Rectal smooth muscle tissue (tissue), 1 donor: Measurements from ENCODE around the gene MTREX.

Experiments
- H3K27ac ChIP-seq: one replicate; pipeline ENCODE4 v1.7.0; 2013; ENCODE audit warnings: low read depth, low read length, inconsistent platforms
- H3K27me3 ChIP-seq: one replicate; pipeline ENCODE4 v1.7.0; 2013; ENCODE audit warnings: low read length; ENCODE audit not compliant: control insufficient read depth, insufficient read depth
- H3K36me3 ChIP-seq: one replicate; pipeline ENCODE4 v1.7.0; 2013; ENCODE audit warnings: low read length; ENCODE audit not compliant: control insufficient read depth, insufficient read depth
- H3K4me1 ChIP-seq: one replicate; pipeline ENCODE4 v1.7.0; 2013; ENCODE audit warnings: low read length; ENCODE audit not compliant: control insufficient read depth, insufficient read depth
- H3K4me3 ChIP-seq: one replicate; pipeline ENCODE4 v1.7.0; 2013; ENCODE audit warnings: low read length
- H3K9ac ChIP-seq: one replicate; pipeline ENCODE4 v1.7.0; 2013; ENCODE audit warnings: low read length

Gene MTREX

DNA sequence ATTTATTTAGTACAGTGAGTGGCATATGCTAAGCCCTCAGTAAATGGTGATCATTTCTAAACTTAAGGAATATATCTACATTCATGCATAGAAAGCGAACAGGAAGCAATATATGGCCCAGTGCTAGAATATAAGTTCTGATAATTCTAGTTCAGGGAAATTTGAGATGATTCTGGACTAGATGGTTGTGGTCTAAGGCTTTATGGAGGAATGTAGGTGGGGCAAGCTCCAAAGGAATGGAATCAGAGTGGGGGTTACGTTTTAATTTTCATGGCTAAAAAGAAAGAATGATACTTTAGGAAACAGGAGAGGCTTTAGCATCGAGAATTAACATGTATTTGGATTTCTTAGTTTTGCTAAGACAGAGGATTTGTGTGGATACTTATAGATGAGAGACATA lies 56.1 kb downstream of the MTREX start:
- Histone ChIP-seq H3K27ac (no peak overlapping the region), H3K36me3 (no peaks in the 10 kb centered on the region), H3K4me1 (no peaks in the 10 kb centered on the region), H3K4me3 (no peak overlapping the region), H3K27me3 (no peaks in the 10 kb centered on the region), H3K9ac (no peak overlapping the region)

DNA sequence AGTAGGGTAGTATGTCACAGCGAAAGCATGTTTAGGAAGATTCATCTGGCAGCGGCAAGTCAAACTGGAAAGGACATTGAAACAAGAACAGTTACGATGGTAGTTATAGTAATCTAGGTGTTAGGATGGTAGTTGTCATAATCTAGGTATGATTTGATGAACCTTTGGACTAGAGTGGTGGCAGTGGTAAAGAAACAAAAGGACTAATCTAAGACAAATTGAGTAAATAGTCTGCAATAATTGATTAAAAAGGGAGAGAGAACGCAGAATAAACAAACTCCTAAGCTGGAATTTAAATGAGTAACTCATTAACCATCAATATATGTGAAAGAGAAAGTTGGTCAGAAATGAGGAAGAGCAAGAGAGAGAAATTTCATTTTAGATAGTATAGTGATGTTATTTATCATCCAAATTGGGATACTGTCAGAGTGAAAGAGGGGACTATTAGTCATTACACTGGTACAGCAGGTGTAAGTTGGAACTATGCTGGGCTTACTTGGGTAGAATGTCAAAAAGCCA lies 56.8 kb downstream of the MTREX start:
- Histone ChIP-seq H3K4me3 (no peak overlapping the region), H3K36me3 (no peaks in the 10 kb centered on the region), H3K27me3 (no peaks in the 10 kb centered on the region), H3K4me1 (no peaks in the 10 kb centered on the region), H3K27ac (no peak overlapping the region), H3K9ac (no peak overlapping the region)

DNA sequence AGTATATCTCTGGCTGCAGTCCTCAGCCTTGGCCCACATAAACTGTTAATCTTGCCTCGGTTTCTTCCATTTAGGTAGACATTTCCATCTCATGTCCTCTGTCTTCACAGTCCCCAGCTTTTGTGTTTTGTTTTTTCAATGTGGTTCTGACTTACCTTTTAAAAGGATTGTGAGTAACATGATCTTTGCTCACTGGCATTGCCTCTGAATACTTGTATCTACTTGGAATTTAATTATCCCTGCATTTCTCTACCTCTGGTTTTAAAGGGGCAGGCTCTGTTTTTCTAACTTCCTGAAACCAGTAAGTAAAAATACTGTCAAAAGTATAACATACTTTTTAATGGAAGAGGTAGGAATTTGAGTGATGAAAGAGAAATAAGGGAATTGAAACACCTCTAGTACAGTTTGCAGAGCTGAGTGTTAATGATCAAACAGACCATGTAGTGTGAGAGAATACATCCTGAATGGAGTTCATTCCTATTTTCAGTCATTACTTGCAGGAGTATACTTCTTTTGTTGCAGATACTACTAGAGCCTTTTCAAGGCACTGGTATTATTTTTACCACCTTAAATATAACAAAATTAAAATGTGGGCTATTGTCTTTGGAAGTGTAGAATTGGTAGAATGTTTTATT lies 62.6 kb downstream of the MTREX start:
- H3K27ac ChIP-seq: no peak overlapping the region
- H3K9ac ChIP-seq: no peak overlapping the region
- H3K4me3 ChIP-seq: no peak overlapping the region
- H3K36me3 ChIP-seq: peaks cover 3% of the 10 kb centered on the region
- no peaks in the 10 kb centered on the region for H3K27me3 ChIP-seq
- no peaks in the 10 kb centered on the region for H3K4me1 ChIP-seq

DNA sequence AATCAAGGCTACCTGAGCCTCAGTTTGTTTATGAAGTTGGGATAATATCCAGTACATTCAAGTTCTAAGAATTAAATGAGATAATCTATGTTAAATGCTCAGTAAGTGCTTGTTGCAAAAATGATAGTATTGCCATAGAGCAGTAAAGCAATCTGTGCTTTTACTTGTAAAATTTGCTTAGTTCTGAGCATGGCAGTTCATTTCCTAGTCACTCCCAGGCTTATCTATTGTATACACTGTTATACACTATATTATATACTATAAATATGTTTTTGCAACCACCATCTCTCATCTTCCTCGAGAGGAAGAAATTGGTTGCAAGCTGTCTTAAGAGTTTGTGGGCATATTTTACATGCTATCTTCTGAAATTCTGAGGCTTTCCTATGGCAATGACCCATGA lies 63.4 kb downstream of the MTREX start:
- H3K27me3 ChIP-seq: no peaks in the 10 kb centered on the region
- H3K4me1 ChIP-seq: no peaks in the 10 kb centered on the region
- peaks cover 3% of the 10 kb centered on the region for H3K36me3 ChIP-seq
- no peak overlapping the region for H3K4me3 ChIP-seq
- no peak overlapping the region for H3K9ac ChIP-seq
- H3K27ac ChIP-seq: no peak overlapping the region

DNA sequence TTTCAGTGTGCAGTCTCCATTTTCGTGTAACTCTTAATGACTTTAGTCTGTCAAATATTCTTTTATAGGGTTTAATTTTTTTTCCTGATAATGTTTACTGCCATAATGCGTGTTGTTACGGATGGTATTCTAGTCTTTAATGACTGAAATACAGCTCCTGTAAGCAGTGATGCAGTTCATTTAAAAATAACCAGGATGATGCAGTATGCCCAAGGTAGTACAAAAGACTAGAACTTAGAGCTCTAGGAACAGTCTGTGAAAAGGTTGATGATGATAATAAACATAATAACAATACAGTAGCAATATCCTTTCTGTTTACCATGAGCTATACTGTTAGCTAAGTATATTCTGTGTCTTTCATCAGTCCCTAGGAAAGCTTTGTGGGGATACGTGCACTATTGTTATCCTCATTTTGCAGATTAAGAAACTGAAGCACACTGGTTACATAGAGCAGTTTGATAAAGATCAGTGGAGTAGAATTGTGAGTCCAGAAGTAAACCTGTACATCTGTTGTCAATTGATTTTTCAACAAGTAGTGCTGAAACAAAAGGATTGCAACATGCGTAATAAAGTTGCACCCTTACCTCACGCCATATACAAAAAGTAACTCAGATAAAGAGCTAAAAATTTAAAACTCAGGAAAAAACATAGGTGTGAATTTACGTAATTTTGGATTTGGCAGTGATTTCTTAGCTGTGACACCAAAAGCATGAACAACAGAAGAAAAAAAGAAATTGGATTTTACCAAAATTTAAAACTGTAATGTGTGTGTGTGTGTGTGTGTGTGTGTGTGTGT lies 64.5 kb downstream of the MTREX start:
- H3K27ac ChIP-seq: no peak overlapping the region
- H3K36me3 ChIP-seq: peaks cover 3% of the 10 kb centered on the region
- no peaks in the 10 kb centered on the region for H3K27me3 ChIP-seq
- no peak overlapping the region for H3K9ac ChIP-seq
- no peak overlapping the region for H3K4me3 ChIP-seq
- no peaks in the 10 kb centered on the region for H3K4me1 ChIP-seq

DNA sequence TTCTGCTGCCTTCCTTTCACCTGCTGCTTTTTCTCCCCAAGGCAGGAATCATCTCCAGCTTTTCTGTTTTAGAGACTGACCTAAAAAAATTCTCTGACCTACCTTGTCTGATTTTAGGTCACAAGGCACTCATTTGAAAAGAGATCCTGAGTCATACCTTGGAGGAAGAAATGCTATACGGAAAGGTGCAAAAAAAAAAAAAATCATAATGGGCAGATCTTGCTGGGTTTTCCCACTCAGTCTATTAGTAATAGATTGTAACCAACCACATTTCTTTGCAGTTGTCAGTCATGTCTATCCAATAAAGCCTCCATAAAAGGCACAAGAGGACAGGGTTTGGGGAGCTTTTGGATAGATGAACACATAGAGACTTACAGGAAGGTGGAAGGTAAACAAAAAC lies 70.0 kb downstream of the MTREX start:
- Histone ChIP-seq H3K27ac (no peak overlapping the region), H3K4me3 (no peak overlapping the region), H3K27me3 (no peaks in the 10 kb centered on the region), H3K4me1 (no peaks in the 10 kb centered on the region), H3K36me3 (peaks cover 10% of the 10 kb centered on the region), H3K9ac (no peak overlapping the region)

DNA sequence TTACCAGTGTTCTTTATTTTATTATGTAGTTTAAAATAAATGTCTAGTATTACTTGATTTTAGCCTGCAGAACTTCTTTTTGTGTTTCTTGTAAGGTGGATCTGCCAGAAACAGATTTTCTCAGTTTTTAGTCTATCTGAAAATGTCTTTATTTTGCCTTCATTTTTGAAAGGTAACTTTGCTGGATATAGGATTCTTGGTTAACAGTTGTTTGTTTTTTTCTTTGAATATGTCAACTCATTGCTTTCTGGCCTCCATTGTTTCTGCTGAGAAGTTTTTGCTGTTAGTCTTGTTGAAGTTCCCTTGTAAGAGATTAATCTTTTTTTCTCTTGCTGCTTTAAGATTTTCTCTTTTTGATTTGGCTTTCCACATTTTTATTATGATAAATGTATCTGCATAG lies 75.5 kb downstream of the MTREX start:
- Histone ChIP-seq H3K27me3 (no peaks in the 10 kb centered on the region), H3K36me3 (peaks cover 11% of the 10 kb centered on the region), H3K4me1 (no peaks in the 10 kb centered on the region), H3K9ac (no peak overlapping the region), H3K27ac (no peak overlapping the region), H3K4me3 (no peak overlapping the region)

DNA sequence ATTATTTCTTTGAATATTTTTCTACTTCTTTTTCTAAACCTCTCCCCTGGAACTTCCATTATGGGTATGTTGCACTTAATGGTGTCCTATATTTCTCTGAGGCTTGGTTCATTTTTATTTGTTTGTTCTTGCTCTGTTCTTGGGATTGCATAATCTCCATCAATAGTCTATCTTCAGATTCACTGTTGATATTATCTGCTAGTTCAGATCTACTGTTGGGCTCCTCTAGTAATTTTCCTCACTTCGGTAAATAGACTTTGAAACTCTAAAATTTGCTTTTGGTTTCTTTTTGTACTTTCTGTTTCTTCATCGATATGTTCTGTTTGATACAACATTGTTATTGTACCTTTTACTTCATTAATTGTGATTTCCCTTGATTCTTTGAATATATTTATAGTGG lies 76.3 kb downstream of the MTREX start:
- Histone ChIP-seq H3K4me3 (no peak overlapping the region), H3K27me3 (no peaks in the 10 kb centered on the region), H3K9ac (no peak overlapping the region), H3K4me1 (no peaks in the 10 kb centered on the region), H3K36me3 (peaks cover 12% of the 10 kb centered on the region), H3K27ac (no peak overlapping the region)

DNA sequence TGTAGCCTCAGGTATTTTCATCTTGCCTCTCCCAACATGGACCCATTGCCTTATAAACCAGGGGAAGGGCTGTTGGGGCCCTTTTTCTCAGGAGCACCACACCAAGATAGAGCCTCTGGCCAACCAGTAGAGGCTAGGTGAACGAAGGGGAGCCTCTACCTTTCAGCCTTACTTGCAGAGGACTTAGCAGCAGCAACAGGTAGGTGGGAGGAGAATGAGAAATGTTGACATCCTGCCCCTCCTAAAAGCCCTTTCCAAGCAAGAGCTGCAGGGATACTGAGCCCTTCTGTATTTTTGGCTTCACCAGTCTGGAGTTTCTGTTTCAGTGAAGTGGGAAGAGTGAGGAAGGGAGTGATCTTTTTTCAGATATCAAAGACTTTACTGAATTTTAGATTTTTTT lies 77.4 kb downstream of the MTREX start:
- Histone ChIP-seq H3K4me3 (no peak overlapping the region), H3K27ac (no peak overlapping the region), H3K36me3 (peaks cover 7% of the 10 kb centered on the region), H3K4me1 (no peaks in the 10 kb centered on the region), H3K27me3 (no peaks in the 10 kb centered on the region), H3K9ac (no peak overlapping the region)

DNA sequence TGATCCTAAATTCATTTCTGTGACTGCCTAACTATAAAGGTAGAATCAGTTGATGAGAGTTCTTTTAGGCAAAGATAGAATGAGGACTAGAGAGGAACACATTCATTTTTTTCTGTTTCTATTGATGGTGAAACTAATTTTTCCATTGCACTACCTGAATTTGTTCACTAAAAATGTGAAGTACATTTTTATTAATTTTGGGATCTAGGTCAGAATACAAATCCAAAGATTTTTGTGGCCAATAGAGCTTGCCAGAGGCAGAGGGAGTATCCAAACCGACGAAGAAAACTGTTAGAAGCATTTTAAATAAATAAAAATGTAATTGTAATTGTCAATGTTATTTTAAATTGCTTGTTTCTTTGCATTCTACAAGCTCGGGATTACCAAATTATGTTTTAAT lies 78.1 kb downstream of the MTREX start:
- no peak overlapping the region for H3K27ac ChIP-seq
- H3K36me3 ChIP-seq: peaks cover 7% of the 10 kb centered on the region
- H3K9ac ChIP-seq: no peak overlapping the region
- H3K27me3 ChIP-seq: no peaks in the 10 kb centered on the region
- no peaks in the 10 kb centered on the region for H3K4me1 ChIP-seq
- H3K4me3 ChIP-seq: no peak overlapping the region

DNA sequence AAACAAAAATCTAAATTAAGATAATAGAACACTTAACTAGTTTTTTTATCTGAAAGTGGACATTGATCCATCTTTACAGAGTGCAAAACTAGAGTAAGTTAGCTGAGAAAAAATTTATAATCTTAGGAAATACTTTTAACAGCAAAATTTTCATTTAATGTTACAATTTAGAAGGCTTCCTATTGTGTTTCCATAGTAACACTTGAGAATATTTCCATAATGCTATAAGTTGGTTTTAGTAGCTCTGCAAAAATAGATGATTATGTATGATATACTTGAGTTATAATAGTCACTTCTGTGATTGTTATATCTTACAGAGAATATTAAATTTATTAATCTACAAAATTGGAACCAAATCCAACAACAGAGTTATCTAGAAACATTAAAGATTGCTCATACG lies 78.6 kb downstream of the MTREX start:
- Histone ChIP-seq H3K27me3 (no peaks in the 10 kb centered on the region), H3K27ac (no peak overlapping the region), H3K9ac (no peak overlapping the region), H3K4me1 (no peaks in the 10 kb centered on the region), H3K36me3 (peaks cover 7% of the 10 kb centered on the region), H3K4me3 (no peak overlapping the region)

DNA sequence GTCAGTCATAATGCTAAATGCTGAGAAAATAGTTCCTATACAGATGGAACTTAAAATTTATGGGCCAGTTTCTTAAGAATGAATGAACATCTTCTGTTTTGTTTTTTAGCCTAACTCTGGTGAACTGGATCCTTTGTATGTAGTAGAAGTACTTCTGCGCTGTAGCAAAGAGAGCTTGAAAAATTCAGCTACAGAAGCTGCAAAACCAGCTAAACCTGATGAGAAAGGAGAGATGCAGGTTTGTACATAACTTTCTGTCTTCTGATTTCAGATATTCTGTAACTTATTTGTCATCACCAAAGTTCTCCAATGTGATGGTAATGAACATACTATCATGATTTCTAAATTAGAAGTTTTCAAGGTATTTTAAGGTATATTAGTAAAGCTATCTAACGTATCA lies 80.1 kb downstream of the MTREX start:
- H3K36me3 ChIP-seq: peaks cover 6% of the 10 kb centered on the region
- no peaks in the 10 kb centered on the region for H3K4me1 ChIP-seq
- no peak overlapping the region for H3K27ac ChIP-seq
- no peak overlapping the region for H3K9ac ChIP-seq
- no peak overlapping the region for H3K4me3 ChIP-seq
- no peaks in the 10 kb centered on the region for H3K27me3 ChIP-seq

DNA sequence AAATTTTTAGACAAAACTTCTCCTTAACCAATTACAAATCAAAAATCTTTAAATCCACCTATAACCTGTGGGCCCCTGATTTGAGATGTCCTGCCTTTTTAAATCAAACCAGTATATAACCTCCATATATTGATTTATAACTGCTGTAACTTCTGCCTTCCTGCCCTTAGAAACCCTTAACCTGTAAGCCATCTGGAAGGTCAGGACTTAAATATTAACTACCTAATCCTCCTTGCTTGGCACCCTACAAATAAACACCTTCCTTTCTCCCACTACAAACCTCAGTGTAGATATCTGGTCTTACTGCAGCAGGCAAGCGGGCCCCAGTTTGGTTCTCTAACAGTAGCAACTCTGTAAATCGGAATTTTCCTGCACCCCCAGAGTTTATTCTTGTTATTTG lies 83.9 kb downstream of the MTREX start:
- Histone ChIP-seq H3K27me3 (no peaks in the 10 kb centered on the region), H3K27ac (no peak overlapping the region), H3K4me3 (no peak overlapping the region), H3K9ac (no peak overlapping the region), H3K4me1 (no peaks in the 10 kb centered on the region), H3K36me3 (peaks cover 6% of the 10 kb centered on the region)
